K562 (cell line): ENCODE results near the gene LIPH. TPM values are rescaled to one million over a fixed set of nuclear protein-coding genes. Genes with fewer than 3 reads are reported as not detected.
A peak's percentile ranks its signal among the peaks of the same experiment; 100 is the strongest.

Experiments used
- ATF1 ChIP-seq, 2 experiments: fragments of 450-650 bp in 1 of 2; IDR thresholded peaks; 2 replicates each; pipeline ENCODE4 v1.6.1; 2016; ENCODE audit warnings: missing compliant biosample characterization in 1 of 2, missing genetic modification characterization in 1 of 2
- CC2D1A ChIP-seq: fragments of 450-650 bp; IDR thresholded peaks from 2 replicates; pipeline ENCODE4 v1.6.1; 2017; ENCODE audit warnings: mild to moderate bottlenecking
- CEBPZ ChIP-seq: fragments of 150-350 bp; IDR thresholded peaks from 2 replicates; pipeline ENCODE4 v1.6.1; 2014; ENCODE audit warnings: low read depth, mild to moderate bottlenecking, low read length, borderline replicate concordance
- DPF2 ChIP-seq: fragments of 450-650 bp; IDR thresholded peaks from 2 replicates; pipeline ENCODE4 v1.6.1; 2016
- ELF1 ChIP-seq: fragments of 200-800 bp; sonication (Bioruptor generic); IDR thresholded peaks from 2 replicates; pipeline ENCODE4 v1.6.1; 2016; ENCODE audit warnings: missing genetic modification characterization, missing compliant biosample characterization
- HMG20B ChIP-seq: fragments of 250-450 bp; sonication (Bioruptor Pico); IDR thresholded peaks from 2 replicates; pipeline ENCODE4 v1.5.0; 2021; ENCODE audit warnings: mild to moderate bottlenecking
- ILK ChIP-seq: fragments of 450-650 bp; IDR thresholded peaks from 2 replicates; pipeline ENCODE4 v1.6.1; 2016; ENCODE audit warnings: missing genetic modification characterization, low read depth, mild to moderate bottlenecking, missing compliant biosample characterization, moderate library complexity, borderline replicate concordance
- KHSRP ChIP-seq: fragments of 450-650 bp; IDR thresholded peaks from 2 replicates; pipeline ENCODE4 v1.6.1; 2017
- MTA1 ChIP-seq: fragments of 450-650 bp; IDR thresholded peaks from 2 replicates; pipeline ENCODE4 v1.6.1; 2017; ENCODE audit warnings: borderline replicate concordance
- MYC ChIP-seq, 2 experiments: fragments of 250-450 bp in 1 of 2; sonication (Bioruptor Pico) in 1 of 2; IDR thresholded peaks; 2 replicates each; pipeline versions ENCODE4 v1.5.1 to v1.6.1; 2012 to 2021; ENCODE audit warnings: low read depth in 2 of 2, borderline replicate concordance in 1 of 2, improper control_type of control experiment in 1 of 2, low read length in 1 of 2, mild to moderate bottlenecking in 1 of 2, moderate library complexity in 1 of 2
- NR3C1 ChIP-seq: sonication (generic); formaldehyde crosslinking; IDR thresholded peaks from 2 replicates; pipeline ENCODE4 v1.8.1; 2022; ENCODE audit warnings: missing genetic modification reagents
- RBFOX2 ChIP-seq: fragments of 200-400 bp; formaldehyde crosslinking; IDR thresholded peaks from 2 replicates; pipeline ENCODE4 v1.6.1; 2017; ENCODE audit warnings: low read depth, mild to moderate bottlenecking, low read length, moderate library complexity
- RCOR1 ChIP-seq, 2 experiments: IDR thresholded peaks; 2 replicates each; pipeline ENCODE4 v1.6.1; 2012; ENCODE audit warnings: low read depth in 2 of 2, low read length in 2 of 2, borderline replicate concordance in 1 of 2, improper control_type of control experiment in 1 of 2
- RFX5 ChIP-seq: IDR thresholded peaks from 2 replicates; pipeline ENCODE4 v1.6.1; 2011; ENCODE audit warnings: low read depth, mild to moderate bottlenecking, improper control_type of control experiment, low read length
- TAF9B ChIP-seq: fragments of 450-650 bp; IDR thresholded peaks from 2 replicates; pipeline ENCODE4 v1.6.1; 2018; ENCODE audit warnings: mild to moderate bottlenecking; ENCODE audit not compliant: partially characterized antibody
- TSHZ1 ChIP-seq: fragments of 250-450 bp; sonication (Bioruptor Pico); IDR thresholded peaks from 2 replicates; pipeline ENCODE4 v1.4.0; 2020; ENCODE audit warnings: mild to moderate bottlenecking, moderate library complexity
- ZBTB7A ChIP-seq: IDR thresholded peaks from 2 replicates; pipeline ENCODE4 v1.6.1; 2011; ENCODE audit warnings: low read depth, mild to moderate bottlenecking, low read length, moderate library complexity, borderline replicate concordance; ENCODE audit not compliant: control insufficient read depth
- ZNF707 ChIP-seq: fragments of 250-450 bp; sonication (Bioruptor Pico); conservative IDR thresholded peaks from 2 replicates; pipeline ENCODE4 v1.8.0; 2022; ENCODE audit warnings: inconsistent platforms, mild to moderate bottlenecking, moderate library complexity
- ZNF75A ChIP-seq: fragments of 450-650 bp; formaldehyde crosslinking; IDR thresholded peaks from 2 replicates; pipeline ENCODE4 v1.4.0; 2020; ENCODE audit warnings: mild to moderate bottlenecking
- polyA plus RNA-seq, 8 experiments: library from polyadenylated mRNA; depleted of rRNA in 4 of 8; stranded (reverse) in 5 of 8; unstranded in 3 of 8; fragments of >200 nt; fragmentation: Nextera tagmentation in 2 of 8; fragmentation: Illumina TruSeq in 1 of 8; extraction: Ambion mirVana in 2 of 8; extraction: Trizol in 1 of 8; gene quantifications; 2 replicates each; pipeline versions ENCODE4 v1.2.1 to v1.2.3, GENCODE V29; 2011 to 2014; ENCODE audit warnings: inconsistent platforms in 1 of 8, missing spikeins in 1 of 8
- total RNA-seq, 7 experiments: library from RNA; depleted of rRNA in 6 of 7; stranded (reverse); fragments of >200 nt in 6 of 7; fragmentation: Illumina TruSeq in 2 of 7; extraction: Trizol in 2 of 7; gene quantifications; 2 replicates each; pipeline versions ENCODE4 v1.2.1 to v1.2.3, GENCODE V29; 2011 to 2021; ENCODE audit warnings: low replicate concordance in 1 of 7

LIPH gene
- total and polyA plus RNA-seq, 9 of the 15 experiments (the other 6 are each of a cell fraction or from before 2014, with no cell fraction given) = 0.73 to 1.8 (median 1.3) TPM

- no peak for TF ChIP-seq TSHZ1
- TF ChIP-seq CEBPZ = no peak
- no peak for TF ChIP-seq ZNF75A (CRISPR knock-in tag)
- TF ChIP-seq NR3C1 (CRISPR knock-in tag) = no peak
- TF ChIP-seq ATF1 (CRISPR knock-in tag; IDR thresholded peaks at IDR 0.05) = peak; percentile 86
- peak; percentile 99 for TF ChIP-seq ATF1 (tag; IDR thresholded peaks at IDR 0.05)
- peak; percentile 96 for TF ChIP-seq RBFOX2
- TF ChIP-seq MTA1 = peak; percentile 98
- peak in 1 of 2 experiments; percentile 71; a peak in 1 of 4 replicates for TF ChIP-seq RCOR1 (IDR thresholded peaks at IDR 0.05; ENCODE audit: borderline replicate concordance in 1 of 2, low read depth in 2 of 2, low read length in 2 of 2)
- no peak for TF ChIP-seq HMG20B (CRISPR knock-in tag)
- TF ChIP-seq CC2D1A = peak; percentile 25; the same call in 1 of the 2 replicates
- TF ChIP-seq KHSRP = peak; percentile 70
- no peak for TF ChIP-seq ZNF707 (CRISPR knock-in tag)
- TF ChIP-seq DPF2 = no peak
- TF ChIP-seq MYC (IDR thresholded peaks at IDR 0.05; ENCODE audit: low read depth, low read length) = peak; percentile 87
- TF ChIP-seq MYC (CRISPR knock-in tag; IDR thresholded peaks at IDR 0.05; ENCODE audit: borderline replicate concordance, low read depth) = no peak
- no peak for TF ChIP-seq ILK
- peak; percentile 91 for TF ChIP-seq RFX5
- TF ChIP-seq ELF1 (tag) = no peak
- 0 out of 2 replicates have a peak, but pooled peaks have one; percentile 58 for TF ChIP-seq ZBTB7A
- peak; percentile 26 for TF ChIP-seq TAF9B
- TF ChIP-seq, all 486 proteins: peak for 125
Measured at GRCh38 chr3:185585859-185586685, 33.7 kb upstream of the LIPH start, which contains the start of gene SENP2 (continued).
